Esophagus muscularis mucosa (tissue), 4 donors: Measurements from ENCODE around the gene CCDC85C. TPM values are rescaled to one million over a fixed set of nuclear protein-coding genes. Genes with fewer than 3 reads are reported as not detected.

Experiments
- DNase-seq: peaks from one replicate; pipeline ENCODE4 v3.0.0-alpha.2; 2017; ENCODE audit errors: extremely low spot score
- H3K27ac ChIP-seq, 4 donors: fragments of 200-600 bp; sonication (generic); replicated peaks in 1 of 4; 1 replicate in 3 of 4; 2 replicates in 1 of 4; pipeline ENCODE4 v1.5.1; 2016 to 2019; ENCODE audit warnings: mild to moderate bottlenecking in 1 of 4
- H3K27me3 ChIP-seq, 4 donors: fragments of 200-600 bp; sonication (generic); one replicate each; pipeline versions ENCODE4 v1.5.1 to v1.6.0; 2016 to 2019
- H3K36me3 ChIP-seq, 4 donors: fragments of 200-600 bp; sonication (generic); one replicate each; pipeline ENCODE4 v1.5.1; 2016 to 2019
- H3K4me1 ChIP-seq, 4 donors: fragments of 200-600 bp; sonication (generic); one replicate each; pipeline ENCODE4 v1.5.1; 2016 to 2019
- H3K4me3 ChIP-seq, 4 donors: fragments of 200-600 bp; sonication (generic); 1 replicate in 2 of 4; 2 replicates in 2 of 4; pipeline ENCODE4 v1.5.1; 2016 to 2019; ENCODE audit warnings: mild to moderate bottlenecking in 4 of 4, moderate library complexity in 1 of 4
- H3K9me3 ChIP-seq, 4 donors: fragments of 200-600 bp; sonication (generic); 1 replicate in 3 of 4; 2 replicates in 1 of 4; pipeline ENCODE4 v1.5.1; 2016 to 2019
- EP300 ChIP-seq: sonication (generic); formaldehyde crosslinking; IDR thresholded peaks from one replicate; pipeline ENCODE4 v1.6.1; 2017; ENCODE audit warnings: antibody characterized with exemption
- POLR2A ChIP-seq: fragments of 450-650 bp; IDR thresholded peaks from one replicate; pipeline ENCODE4 v1.6.1; 2017; ENCODE audit warnings: antibody characterized with exemption, moderate library complexity, mild to moderate bottlenecking, low read depth
- POLR2AphosphoS5 ChIP-seq, 2 donors: sonication (generic); formaldehyde crosslinking; IDR thresholded peaks; one replicate each; pipeline ENCODE4 v1.6.1; 2017; ENCODE audit warnings: antibody characterized with exemption in 2 of 2
- WGBS: methylation state at CpG from one replicate; pipeline ENCODE4 v1.1.5; 2018; 5-methylcytosine and 5-hydroxymethylcytosine counted together
- intact Hi-C: fragments of 100-400 bp; cut with DNase I; formaldehyde crosslinking; loops from one replicate; pipeline ENCODE4 v1.15.1; 2023
- total RNA-seq, 4 donors: library from RNA; depleted of rRNA; stranded (reverse); fragments of >200 nt; gene quantifications; one replicate each; pipeline versions ENCODE4 v1.1.0 to v1.2.1, GENCODE V29; 2016
- TF ChIP-seq, protein P1 (sequence below), 3 experiments: fragments of 200-600 bp in 2 of 3; fragments of 450-650 bp in 1 of 3; sonication (generic) in 2 of 3; IDR thresholded peaks; one replicate each; pipeline ENCODE4 v1.5.1; 2017 to 2019; ENCODE audit warnings: antibody characterized with exemption in 3 of 3, mild to moderate bottlenecking in 2 of 3, moderate library complexity in 1 of 3

The CCDC85C gene
- total RNA-seq, 4 donors from 2014 or later: 17.9 to 48.7 (median 30.8) TPM

DNA sequence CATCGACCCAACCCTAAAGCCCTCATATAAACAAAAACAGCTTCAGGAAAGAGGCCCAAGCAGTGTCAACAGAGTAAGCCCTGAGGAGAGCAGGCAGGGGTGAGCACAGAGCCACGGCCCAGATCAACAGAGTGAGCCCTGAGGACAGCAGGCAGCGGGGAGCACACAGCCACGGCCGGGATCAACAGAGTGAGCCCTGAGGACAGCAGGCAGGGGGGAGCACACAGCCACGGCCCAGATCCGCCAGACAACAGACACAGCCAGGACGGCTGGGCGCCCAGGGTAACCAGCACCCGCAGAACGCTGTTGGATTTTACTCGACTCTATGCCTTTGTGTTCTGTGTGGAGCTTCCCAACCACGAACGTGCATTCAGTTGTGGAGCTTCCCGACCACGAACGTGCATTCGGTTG is 15.0 kb downstream of the CCDC85C start:
- Histone ChIP-seq H3K27ac (peak overlapping the region; percentile 36 to 66 (median 46)), H3K9me3 (no peaks in the 10 kb centered on the region), H3K4me1 (peaks cover 66 to 85% (median 82%) of the 10 kb centered on the region in 4 donors), H3K36me3 (no peaks in the 10 kb centered on the region), H3K4me3 (no peak overlapping the region), H3K27me3 (no peaks in the 10 kb centered on the region)
- no peak for DNase-seq
- intact Hi-C loops: no loop called here
- 60% methylated on average over 17 of the region's 18 CpGs for WGBS
- TF ChIP-seq EP300 (no peak), POLR2AphosphoS5 (IDR thresholded peaks at IDR 0.05) (no peak), POLR2A (no peak)
- TF ChIP-seq, protein P1, sequence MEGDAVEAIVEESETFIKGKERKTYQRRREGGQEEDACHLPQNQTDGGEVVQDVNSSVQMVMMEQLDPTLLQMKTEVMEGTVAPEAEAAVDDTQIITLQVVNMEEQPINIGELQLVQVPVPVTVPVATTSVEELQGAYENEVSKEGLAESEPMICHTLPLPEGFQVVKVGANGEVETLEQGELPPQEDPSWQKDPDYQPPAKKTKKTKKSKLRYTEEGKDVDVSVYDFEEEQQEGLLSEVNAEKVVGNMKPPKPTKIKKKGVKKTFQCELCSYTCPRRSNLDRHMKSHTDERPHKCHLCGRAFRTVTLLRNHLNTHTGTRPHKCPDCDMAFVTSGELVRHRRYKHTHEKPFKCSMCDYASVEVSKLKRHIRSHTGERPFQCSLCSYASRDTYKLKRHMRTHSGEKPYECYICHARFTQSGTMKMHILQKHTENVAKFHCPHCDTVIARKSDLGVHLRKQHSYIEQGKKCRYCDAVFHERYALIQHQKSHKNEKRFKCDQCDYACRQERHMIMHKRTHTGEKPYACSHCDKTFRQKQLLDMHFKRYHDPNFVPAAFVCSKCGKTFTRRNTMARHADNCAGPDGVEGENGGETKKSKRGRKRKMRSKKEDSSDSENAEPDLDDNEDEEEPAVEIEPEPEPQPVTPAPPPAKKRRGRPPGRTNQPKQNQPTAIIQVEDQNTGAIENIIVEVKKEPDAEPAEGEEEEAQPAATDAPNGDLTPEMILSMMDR (IDR thresholded peaks at IDR 0.05): no peak

DNA sequence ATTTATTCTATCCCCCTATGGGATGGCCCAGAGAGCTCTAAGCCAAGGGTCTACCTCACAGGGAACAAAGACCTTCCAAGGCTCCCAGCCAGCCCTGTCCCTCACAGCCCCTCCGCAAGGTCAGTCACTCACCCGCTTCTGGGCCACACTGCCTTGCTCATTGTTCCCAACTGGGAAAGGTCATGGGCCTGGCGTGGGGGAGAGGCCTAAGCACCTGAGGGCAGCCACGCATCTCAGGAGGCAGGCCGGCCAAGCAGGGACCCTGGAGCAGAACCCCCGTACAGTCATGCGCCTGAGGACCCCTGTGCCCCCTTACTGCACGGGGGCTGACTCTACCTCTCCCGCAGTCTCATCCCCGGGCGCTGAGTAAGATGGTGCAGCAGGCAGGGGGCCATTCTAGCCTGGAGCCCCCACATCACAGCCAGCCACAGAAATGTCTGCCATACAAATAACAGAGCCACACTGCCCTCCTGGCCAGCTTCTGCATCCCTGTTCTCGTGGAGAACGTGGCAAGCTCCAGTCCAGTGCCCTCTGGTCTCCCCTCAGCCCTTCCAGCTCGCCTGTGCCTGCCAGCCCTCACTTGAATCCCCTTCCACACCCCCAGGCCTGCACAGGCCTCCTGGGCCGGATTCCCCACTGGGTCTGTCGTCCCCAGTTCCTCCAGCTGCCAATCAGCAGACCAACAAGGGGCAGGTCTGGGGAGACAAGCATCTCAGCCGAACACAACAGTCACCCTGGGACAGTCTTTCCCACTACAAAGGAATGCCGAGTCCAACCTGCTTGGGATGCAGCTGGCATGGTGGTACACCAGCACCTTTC is 16.3 kb downstream of the CCDC85C start:
- no peak overlapping the region for H3K4me3 ChIP-seq
- intact Hi-C loops: no loop called here
- WGBS: 86% methylated on average over 16 of the region's 18 CpGs
- H3K36me3 ChIP-seq: no peaks in the 10 kb centered on the region
- peak overlapping the region; percentile 36 to 66 (median 46) for H3K27ac ChIP-seq
- H3K4me1 ChIP-seq: peaks cover 57 to 72% (median 68%) of the 10 kb centered on the region in 4 donors
- no peak for TF ChIP-seq POLR2A
- TF ChIP-seq, protein P1 (IDR thresholded peaks at IDR 0.05): no peak
- TF ChIP-seq EP300: no peak
- no peak for TF ChIP-seq POLR2AphosphoS5 (IDR thresholded peaks at IDR 0.05)
- no peaks in the 10 kb centered on the region for H3K27me3 ChIP-seq
- DNase-seq: no peak
- no peaks in the 10 kb centered on the region for H3K9me3 ChIP-seq

DNA sequence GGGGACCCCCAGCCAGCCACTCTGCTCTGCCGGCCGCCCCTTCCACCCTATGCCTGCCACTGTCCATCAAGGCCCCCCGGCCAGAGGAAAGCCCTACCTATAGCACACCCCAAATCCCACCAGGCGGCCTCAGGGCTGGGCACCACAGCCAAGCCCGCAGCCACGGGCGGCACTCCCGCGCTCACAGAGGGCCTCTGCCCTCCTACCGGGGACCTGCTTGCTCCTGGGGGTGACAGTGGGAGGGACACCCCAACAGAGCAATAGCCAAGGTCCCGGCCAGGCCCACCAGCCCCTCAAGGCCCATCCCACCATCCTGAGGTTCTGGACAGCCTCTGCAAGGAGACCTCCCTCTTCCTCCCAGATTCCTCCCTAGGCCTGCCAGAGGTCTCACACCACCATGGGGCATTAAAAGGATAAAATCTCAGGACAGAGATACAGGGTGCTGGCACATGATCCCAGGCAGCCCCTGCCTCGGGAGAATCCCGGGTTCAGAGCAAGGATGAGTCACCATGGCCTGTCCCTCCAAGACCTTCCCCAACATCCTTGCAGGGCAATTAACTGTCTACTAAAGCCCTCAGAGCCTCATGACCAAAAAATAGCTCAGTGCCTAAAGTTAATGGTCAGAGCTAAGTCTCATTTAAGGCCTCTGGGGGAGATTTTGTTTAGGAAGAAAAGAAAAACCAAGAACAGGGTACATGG is 17.1 kb downstream of the CCDC85C start:
- Histone ChIP-seq H3K27me3 (no peaks in the 10 kb centered on the region), H3K27ac (peak overlapping the region; percentile 41 to 66 (median 46)), H3K4me3 (no peak overlapping the region), H3K9me3 (no peaks in the 10 kb centered on the region), H3K36me3 (no peaks in the 10 kb centered on the region), H3K4me1 (peaks cover 50 to 68% (median 64%) of the 10 kb centered on the region in 4 donors)
- WGBS: 85% methylated on average over 5 of the region's 13 CpGs
- intact Hi-C loops: no loop called here
- no peak for TF ChIP-seq POLR2A
- no peak for TF ChIP-seq POLR2AphosphoS5 (IDR thresholded peaks at IDR 0.05)
- TF ChIP-seq, protein P1 (IDR thresholded peaks at IDR 0.05): no peak
- TF ChIP-seq EP300: no peak
- no peak for DNase-seq

DNA sequence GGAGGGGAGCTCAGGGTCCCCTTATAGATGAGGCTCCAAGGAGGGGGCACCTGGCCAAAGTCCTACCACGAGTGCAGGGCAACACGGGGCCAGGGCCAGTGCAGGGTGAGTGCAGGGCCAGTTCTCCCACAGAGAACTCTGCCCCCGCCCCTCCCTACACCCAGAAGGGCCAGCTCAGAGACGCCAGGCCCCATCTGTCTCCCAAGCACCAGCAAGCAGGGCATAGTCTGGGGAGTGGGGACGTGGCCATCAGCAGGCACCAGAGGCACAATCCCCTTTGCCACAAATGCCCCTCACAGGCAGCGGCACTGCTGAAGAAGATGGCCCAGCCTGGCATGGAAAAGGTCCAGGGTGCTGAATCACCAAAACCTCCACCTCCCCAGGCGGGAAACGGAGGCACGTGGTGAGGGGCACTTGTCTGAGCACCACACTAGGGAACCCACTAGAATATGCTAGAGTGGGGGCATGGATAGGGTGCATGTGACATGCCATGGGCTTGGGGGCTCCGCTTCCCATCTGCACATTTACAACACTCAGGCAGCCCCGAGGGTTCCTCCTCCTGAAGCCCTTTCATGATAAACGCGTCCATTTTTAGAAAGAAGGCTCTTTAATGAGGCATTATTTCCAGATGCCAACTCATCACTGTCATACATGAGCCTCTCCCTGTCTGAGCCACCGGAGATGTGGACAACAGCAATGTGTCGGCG is 17.8 kb downstream of the CCDC85C start:
- Histone ChIP-seq H3K4me1 (peaks cover 48 to 70% (median 63%) of the 10 kb centered on the region in 4 donors), H3K4me3 (no peak overlapping the region), H3K9me3 (no peaks in the 10 kb centered on the region), H3K36me3 (no peaks in the 10 kb centered on the region), H3K27me3 (no peaks in the 10 kb centered on the region), H3K27ac (peak overlapping the region; percentile 17 to 66 (median 46))
- TF ChIP-seq EP300 (no peak), POLR2AphosphoS5 (IDR thresholded peaks at IDR 0.05) (no peak), POLR2A (no peak)
- TF ChIP-seq, protein P1 (IDR thresholded peaks at IDR 0.05): no peak
- 65% methylated on average over 10 of the region's 16 CpGs for WGBS
- DNase-seq: no peak
- intact Hi-C loops: no loop called here
